Measurements from ENCODE around the gene RHEB.

RHEB gene

DNA sequence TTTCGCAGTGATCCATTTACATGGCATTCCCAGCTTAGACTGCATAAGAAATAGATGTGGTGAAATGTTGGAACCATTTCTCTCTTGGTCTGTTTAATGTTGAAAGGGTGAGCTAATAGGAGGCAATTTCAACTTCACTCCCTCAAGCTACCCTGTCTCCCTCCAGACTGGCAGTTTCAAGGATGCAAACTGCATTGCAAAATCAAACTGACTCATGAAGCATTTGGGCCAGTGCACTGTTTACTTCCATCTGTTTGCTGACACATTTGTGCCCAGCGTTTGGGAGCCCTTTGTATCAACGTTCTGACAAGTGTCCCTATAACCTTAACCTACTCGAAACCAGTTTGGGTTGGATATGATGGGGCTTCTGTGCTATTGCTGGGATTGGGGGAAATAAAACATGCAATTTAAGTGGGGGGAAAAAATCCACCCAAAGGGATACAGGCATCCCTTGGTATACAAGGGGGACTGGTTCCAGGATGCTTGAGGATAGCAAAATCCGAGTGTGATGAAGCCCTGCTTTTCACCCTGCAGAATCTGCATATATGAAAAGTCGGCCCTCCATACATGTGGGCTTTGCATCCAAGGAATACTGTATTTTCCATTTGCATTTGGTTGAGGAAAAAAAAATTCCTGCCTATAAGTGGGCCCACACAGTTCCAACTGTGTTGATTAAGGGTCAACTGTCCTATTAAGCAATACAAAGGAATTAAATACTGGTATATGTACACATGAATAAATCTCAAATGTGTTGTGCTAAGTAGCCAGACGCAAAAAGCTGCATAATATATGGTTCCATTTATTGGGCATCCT, 15.6 kb downstream of the RHEB start:
- no peak for FAIRE-seq

DNA sequence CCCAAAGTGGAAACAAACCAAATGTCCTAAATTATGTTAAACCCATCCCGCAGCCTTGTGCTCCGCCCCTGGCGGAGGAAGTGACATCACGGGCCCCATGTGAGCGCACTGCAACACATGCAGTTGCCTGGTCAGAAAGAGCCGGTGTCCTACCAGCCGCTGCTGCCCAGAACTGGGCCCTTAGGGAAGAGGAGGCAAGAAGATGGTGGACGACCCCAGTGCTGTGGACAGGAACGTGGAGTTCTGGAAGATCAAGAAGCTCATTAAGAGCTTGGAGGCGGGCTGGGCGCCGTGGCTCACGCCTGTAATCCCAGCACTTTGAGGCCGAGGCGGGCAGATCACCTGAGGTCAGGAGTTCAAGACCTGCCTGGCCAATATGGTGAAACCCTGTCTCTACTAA, 18.0 kb downstream of the RHEB start:
- no peak for FAIRE-seq

DNA sequence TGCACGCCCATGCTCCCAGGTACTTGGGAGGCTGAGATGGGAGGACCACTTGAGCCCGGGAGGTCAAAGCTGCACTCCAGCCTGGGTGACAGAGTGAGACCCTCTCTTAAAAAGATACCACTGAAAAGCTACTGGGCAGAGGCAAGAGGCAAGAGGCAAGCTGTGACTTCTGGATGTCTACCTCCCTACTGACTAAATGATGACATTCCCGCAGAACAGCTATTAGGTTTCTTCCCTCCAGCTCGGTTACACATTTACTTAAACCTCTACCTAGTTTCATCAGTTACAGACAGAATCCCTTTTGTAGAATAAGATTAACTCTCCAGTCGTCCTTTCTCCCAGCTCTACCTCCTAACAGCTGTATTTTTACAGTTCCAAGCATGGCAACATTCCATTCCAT, 21.2 kb downstream of the RHEB start:
- FAIRE-seq = no peak

DNA sequence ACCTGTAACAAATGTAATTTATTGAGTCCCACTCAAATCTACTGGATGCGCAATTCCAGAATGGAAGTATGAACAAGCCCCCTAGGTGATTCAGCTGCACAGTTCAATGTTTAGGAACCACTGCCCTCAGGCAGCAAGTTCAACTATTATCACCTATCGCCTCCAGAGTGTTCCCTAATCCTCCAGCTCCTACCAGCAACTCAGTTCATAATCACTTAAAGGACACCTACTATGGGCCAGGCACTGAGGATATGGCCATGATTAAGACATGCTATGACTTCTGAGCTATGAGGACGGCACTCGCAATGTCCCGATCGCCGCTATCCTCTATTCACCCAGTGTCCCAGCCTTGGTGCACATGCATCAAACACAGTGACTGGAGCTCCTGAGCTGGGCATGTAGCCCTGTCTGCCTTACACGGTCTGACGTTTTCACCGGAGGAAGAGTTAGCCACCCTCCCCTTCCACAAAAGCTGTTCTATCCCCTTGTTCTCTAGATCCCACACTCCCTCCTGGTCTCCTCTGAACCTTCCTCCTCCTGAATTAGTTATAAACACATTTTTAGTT, 22.3 kb downstream of the RHEB start:
- no peak for FAIRE-seq

DNA sequence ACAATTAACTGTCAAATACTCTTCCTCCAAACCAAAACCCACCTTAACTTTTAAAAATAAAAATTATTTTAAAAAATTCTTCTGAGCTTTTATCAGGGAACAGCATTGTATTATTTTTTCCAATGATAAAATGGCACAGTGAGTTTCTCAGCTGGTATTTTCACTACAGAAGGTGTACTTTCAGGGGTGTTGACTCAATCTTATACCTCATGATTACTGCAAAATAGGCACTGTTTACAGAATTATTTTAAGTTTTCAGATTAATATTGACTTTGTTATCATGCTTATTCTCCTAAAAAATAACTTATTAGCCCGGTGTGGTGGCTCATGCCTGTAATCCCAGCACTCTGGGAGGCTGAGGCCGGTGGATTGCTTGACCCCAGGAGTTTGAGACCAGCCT, 24.3 kb downstream of the RHEB start:
- no peak for FAIRE-seq

DNA sequence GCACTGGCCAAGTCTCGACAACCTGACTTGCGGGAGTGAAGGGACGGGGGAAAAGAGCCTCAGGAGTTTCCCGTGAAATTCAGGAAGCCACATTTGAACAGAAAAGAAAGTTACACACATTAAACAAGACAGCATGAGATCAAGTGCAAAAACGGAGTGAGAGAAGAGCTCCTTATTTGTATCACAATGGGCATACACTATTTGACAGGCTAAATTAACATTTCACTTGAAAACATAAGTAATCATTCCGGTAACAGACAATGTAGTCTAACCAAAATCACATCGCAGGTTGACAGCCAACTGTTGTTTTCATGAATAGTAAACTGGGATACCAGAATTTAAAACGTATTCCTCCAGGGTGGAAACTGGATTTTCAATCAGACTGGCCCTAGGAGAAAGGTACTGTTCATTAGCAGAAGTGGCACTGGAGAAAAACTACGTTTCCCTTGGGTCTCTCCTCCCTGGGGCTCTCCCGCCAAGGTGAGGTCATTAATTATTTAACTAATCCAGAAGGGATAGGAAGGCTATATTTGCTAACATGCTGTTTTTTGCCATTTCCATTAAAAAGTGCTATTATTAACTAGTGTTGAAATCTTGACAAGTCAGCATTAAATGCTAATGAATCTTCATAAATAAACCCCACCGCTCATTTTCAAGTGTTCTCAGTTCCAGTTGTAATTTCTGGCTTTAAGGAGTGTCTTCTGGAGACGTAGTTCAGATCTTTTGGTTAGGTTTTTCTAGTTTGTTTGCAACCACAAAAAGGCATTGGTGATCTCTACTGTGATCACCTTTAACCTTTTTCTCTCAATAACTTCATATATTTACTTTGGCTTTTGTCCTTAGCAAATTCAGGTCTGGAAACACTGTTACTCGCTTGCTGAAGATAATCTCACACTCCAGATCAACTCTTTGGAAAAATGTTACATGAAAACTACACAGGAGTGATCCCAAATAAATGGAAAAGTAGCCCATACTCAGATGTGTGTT, 25.1 kb downstream of the RHEB start:
- FAIRE-seq = no peak

DNA sequence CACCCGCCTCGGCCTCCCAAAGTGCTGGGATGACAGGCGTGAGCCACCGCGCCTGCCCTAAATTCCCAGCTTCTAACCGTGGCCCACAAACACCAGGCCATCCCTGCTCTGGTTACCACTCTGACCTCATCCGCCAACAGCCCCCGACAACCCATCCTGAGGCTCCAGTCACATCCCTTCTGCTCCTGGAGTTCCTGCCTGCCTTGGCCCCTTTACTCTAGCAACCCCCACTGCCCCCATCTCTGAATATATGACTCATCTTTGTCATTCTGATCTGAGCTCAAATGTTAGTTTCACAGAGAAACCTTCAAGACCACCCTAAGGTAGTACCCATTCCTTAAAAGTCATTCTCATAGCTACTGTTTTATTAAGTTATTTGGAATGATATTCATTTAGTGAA, 26.6 kb downstream of the RHEB start:
- FAIRE-seq = no peak

DNA sequence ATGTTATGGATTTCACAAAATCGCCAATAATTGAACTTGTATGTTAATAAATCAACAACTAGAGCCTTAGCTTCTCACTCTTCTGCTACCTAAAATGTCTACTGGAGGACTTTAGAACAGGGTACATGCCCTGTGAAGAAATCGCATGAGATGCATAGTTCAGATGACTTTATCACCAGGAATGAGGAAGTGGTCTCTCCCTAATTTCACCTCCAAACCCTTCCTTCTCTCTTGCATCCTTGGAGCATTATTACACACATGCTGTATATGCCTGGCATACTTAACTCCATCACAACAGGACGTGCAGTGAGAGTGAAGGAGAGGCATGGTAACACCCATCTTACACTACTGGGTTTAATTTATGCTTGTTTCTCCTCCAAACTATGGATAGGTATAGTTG, 27.8 kb downstream of the RHEB start:
- FAIRE-seq = no peak

DNA sequence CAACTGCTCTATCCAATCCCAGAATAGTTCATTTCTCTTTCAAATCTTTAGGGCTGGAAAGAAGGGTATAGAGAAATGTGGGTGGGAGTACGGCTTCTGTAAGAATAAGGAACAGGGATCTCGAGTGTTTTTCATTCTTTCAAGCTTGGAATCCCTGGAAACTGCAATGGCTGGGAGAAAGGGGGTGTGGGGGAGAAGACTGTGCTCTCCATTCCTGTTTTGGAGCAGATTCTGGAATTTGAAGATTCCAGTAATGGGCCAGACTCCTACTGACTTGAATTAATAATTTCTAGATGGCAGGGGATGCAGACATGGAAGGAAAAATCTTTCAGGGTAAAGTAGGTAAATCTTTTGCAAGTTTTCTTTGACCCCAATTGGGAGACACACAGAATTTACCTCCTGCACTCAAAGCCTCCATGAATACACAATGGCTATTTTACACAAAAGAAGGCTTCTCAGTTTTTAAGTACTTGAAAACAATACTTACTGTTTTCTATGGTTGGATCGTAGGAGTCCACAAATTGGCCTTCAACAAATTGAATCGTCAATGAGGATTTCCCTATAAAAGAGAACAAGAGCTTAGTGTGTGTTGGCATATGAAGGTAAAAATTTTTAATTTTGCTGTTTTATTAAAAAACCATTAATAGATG, 29.1 kb downstream of the RHEB start:
- FAIRE-seq = no peak

DNA sequence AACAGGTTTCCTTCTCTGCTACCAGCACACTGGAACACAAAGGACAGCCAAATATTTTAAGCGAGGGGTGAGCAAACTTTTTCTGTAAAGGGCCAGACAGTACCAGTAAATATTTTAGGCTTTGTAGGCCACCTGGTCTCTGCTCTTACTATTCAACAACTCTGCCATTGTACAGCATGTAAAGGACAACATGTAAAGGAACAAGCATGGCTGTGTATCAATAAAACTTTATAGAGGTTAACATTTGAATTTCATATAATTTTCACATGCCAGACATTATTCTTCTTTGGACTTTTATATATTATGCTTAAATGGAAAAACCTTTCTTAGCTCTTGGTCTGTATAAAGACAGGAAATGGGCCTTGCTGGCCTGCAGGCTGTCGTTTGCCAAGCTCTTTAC, 30.2 kb downstream of the RHEB start:
- no peak for FAIRE-seq

DNA sequence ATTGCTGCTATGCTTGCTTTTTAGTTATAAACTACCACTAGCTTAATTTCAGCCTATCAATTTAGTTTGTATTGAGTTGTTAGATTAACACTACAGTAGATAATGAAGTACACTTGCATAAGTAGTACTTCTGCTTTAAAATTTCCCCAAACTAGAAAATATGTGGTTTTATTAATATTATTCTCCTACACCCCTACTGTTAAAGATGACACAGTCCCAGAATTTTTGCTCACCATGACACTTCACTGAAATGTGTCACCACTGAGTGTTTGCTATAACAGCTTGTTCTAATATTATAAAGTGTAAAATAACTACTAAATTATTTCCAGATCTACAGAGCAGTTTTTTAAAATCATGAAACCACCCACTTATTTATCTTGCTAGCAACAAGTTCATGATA, 31.6 kb downstream of the RHEB start:
- no peak for FAIRE-seq

DNA sequence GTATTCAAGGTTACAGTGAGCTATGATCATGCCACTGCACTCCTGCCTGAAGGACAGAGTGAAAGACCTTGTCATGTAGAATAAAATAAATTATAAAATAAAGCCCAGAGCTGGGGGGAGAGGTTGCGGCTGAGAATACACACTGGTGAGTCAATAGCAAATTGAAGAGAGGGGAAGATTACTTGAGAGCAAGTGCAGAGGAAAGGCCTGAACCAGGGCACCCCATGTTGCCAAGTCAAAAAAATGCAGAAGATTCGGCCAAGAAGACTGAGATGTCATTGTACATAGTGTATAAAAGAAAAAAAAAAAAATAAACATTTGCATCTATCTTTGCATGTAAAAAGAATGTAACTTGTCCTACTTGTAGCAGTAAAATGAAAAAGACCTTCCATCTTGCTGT, 32.5 kb downstream of the RHEB start:
- no peak for FAIRE-seq

DNA sequence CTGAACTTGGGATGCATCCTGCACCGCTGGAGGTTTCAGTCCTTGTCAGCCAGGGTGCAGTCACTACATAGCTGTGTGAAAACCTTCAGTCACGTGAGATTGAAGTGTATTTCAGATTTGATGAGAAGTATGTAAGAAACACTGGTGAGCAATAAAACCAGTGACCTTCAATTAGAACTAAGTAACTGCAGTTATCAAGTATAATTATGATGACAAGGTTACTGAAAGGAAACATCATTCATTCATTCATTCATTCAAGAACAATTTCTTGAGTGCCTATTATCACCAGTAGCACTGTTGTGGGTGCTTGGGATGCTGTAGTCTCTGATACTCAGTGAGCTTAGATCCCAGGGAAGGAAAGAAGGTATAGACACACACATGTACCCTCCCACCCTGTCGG, 33.6 kb downstream of the RHEB start:
- no peak for FAIRE-seq

DNA sequence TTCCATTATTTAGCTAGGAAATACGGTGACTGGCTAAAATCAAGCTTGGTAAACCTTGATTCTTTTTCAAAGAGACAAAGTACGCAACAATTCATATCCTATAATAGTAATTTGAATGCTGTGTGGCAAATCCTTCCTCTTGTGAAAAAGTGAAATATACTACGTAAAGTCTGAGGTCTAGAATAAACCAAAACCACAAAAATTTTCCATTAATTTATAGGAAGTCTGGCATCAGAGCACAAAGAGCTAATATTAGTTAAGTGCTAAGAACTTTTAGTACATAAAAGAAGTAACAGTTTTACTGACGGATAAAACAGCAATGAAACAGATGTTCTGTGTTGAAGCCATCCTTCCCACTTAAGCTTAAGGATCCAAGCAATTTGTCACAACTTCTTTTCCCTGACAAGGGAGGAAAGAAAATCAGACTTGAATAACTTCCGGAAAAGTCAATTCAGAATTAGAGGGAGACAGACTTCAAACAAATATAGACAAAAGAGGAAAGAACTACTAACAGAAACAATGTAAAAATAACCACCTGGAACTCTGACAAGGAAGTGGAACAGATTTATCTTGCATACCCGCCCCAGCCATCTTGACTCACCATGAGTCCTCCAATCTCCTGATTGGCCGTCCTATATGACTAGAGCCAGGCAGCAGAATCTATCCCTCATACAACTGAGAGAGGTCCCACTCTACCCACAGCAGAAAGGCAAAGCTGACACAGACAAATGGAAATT, 34.6 kb downstream of the RHEB start:
- FAIRE-seq = no peak

DNA sequence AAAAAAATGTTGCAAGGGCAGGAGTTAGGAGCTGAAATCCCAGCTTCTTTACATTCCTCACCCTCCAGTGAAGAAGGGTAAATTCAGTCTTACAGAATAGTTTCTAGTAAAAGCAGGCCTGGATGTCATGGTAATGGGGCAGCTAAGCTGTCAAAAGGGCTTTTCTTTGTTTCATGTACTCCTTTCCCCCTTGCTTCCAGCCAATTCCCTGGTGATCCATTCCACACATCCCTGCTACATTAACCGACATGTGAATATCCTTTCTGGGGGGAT, 36.0 kb downstream of the RHEB start:
- no peak for FAIRE-seq

DNA sequence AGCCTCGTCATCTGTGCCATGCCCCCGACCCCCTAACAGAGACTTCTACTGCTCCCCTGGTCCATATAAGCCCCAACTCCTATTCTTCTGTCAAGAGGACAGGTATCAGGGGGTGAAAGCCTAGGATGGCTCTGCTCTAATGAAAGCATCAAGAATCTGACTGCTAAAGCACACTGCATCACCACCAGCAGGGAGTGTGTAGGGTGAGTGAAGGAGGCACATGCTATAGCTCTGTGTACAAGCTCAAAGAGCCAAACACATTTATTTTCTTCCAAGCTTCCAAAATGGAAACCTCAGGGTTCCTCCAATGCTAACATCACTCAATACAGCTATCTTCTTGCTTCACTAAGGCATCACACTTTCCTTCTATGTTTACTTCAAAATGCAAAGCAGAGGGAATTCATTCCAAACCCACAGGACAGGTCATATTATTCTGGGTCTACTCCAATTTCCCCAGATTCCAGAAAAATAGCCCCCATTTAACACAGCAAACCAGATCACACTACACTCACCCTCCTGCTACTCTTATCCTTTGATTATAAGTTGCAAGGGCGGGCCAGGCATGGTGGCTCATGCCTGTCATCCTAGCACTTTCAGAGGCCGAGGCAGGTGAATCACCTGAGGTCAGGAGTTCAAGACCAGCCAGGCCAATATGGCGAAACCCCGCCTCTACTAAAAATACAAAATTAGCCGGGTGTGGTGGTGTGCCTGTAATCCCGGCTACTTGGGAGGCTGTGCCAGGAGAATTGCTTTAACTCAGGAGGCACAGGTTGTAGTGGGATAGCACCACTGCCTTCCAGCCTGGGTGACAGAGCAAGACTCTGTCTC, 36.6 kb downstream of the RHEB start:
- no peak for FAIRE-seq

DNA sequence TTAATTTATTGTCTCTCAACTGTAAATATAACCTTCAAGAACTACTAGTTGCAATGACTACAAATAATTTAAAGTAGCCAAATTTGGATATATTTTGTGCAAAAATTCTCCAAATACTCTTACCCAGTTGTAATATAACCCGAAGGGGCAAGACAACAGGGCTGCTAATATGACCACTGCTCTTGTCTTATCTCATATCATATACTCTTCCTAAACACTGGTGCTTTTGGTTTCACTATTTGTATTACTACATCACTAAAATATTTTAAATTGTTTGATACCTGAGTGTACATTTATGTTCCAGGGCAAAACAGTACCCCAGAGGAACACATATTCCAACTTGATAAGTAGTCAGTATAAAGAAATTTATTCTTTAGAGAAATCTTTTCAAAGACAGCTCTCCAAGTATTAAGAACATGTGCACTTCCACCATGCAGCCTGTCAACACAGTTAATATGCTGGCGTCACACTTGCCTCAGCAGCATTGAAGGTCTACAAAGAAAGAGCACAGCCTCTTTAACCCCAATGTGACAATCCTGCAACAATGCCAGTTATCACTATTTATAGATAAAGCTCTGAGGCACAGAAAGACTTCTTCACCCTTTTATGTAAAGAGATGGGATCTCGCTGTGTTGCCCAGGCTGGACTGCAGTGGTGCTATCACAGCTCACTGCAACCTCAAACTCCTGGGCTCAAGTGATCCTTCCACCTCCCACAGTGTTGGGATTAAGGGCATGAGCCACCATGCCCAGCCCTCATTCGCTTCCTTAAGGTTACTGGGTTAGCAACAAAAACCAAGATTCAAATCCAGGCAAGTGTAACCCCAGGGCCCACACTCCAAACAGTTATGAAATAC, 37.8 kb downstream of the RHEB start:
- no peak for FAIRE-seq

DNA sequence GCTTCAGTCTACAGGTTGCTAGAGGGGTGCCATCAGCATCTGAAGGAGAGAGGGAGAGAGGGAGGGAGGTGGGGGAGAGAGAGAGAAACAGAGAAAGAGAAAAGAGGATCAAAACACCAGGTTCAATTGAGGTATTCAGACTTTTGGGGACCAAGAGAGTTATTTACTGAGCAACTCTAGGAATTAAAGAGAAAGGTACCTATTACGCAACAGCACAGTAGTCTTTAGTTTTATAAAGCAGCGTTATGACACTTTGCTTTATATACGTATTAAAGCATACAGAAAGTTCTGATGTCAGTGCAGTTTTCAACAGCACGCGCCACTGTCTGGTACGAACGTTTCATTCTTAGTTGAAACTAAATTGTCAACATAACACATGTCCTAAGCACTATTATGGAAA, 41.8 kb downstream of the RHEB start:
- FAIRE-seq = no peak

DNA sequence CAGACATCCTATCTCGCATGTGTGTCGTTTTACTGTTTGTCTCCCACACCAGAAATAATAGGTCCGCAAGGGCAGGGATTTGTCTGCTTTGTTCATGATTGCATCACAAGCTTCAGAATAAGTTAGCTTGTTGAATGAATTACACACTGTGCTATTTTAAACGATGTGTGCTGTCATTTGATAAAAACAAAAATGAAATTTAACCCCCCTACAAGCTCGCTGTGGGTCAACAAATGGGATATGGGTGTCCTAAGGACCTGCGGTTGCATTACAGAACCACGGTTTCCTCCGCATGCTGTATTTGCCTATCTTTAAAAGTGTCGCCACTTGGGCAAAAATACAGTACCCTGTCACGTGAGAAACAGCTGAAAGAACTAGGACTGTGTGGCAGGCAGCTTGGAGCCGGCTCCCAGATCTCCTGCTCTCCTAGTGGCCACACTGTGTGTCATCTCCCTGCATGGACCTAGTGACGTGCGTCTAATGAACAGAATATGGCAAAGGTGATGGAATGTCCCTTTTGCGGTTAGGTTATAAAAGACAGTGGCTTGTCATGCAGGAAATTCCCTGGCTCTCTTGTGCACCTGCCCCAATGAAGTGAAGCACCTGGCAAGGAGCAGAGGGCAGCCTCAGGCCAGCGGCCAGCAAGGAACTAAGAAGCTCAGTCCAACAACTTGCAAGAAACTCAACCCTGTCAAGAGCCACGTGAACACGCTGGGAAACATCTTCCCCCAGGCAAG, 46.9 kb downstream of the RHEB start:
- FAIRE-seq = no peak

DNA sequence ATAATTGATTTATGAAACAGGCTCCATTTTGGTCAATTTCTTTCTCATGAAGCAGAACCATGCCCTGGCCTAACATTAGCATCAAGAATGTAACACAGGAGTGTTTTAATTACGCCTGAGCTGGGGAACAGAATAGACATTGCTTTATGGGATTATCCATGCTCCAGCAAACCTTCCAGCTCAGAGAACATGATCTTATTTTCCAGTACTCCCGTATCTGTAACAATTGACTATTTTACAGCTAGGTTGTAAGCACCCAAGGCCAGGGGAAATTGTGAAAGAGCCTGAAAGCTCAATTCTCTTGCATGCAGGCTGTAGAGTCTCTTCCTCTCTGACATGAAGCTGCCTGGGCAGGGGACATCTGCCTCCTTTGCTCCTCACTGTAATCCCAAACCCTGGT, 49.0 kb downstream of the RHEB start:
- FAIRE-seq = no peak

Measured in endometrium (tissue), 2 donors.